Measurements from ENCODE around the gene EXOC4.

- no peak for TF ChIP-seq CTCF (IDR thresholded peaks at IDR 0.05)
- no peak for TF ChIP-seq POLR2A (IDR thresholded peaks at IDR 0.05)
Observed at GRCh38 chr7:133309333-133309732, 56.5 kb downstream of the EXOC4 start.

Data from vagina (tissue), 2 donors.